Erythroblast (primary cell): ENCODE data around the gene MAP7D2.

ENCODE experiments used
- GATA1 ChIP-seq: IDR thresholded peaks from 2 replicates; pipeline ENCODE4 v1.6.1; 2011; ENCODE audit warnings: low read depth, mild to moderate bottlenecking, control low read depth, low read length, moderate library complexity
- POLR2A ChIP-seq: IDR thresholded peaks from 2 replicates; pipeline ENCODE4 v1.6.1; 2011; ENCODE audit warnings: mild to moderate bottlenecking, low read length

DNA sequence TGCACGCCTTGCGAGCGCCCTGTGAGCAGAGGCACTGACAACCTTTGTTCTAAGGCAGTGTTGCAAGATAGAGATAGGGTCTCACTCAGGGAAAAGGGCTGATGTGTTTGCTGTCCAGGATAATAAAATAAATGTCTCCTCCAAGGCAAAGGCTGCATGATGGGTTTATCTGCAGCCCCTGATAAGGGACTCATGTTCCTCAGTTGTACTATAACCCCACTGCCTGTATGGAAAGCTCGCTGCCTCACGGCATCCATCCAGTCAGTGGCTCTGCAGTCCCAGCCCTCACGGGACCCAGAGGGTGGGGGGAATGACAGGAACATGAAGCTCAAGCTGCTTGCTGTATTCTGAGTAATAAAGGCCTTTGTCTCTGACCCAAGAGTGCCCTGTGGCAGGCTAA, 148.4 kb downstream of the MAP7D2 start:
- TF ChIP-seq POLR2A (no peak), GATA1 (no peak)
